A549 (cell line): ENCODE measurements around the gene TTC31. TPM values are rescaled to one million over a fixed set of nuclear protein-coding genes. Genes with fewer than 3 reads are reported as not detected.

Experiments
- ATAC-seq, 2 experiments: fragments of 200-7000 bp in 1 of 2; fragments of >200 bp in 1 of 2; cut with Nextera tagmentation in 1 of 2; cut with Tn5 transposase in 1 of 2; 3 replicates each; pipeline versions ENCODE4 v1.8.0 to v1.9.1; 2018 to 2020; ENCODE audit warnings: mild to moderate bottlenecking in 1 of 2, moderate library complexity in 1 of 2
- CTCF ChIA-PET: fragments of 300-600 bp; sonication (Branson Sonifier 250); formaldehyde crosslinking; extraction: SDS; loops from one replicate; lab custom pipeline; 2021; ENCODE audit warnings: antibody characterized with exemption, inconsistent platforms; lab: Yijun Ruan, JAX
- POLR2A ChIA-PET: fragments of 350-600 bp; formaldehyde crosslinking; extraction: SDS; loops from one replicate; lab custom pipeline; 2021; ENCODE audit warnings: antibody characterized with exemption, inconsistent platforms; lab: Yijun Ruan, JAX
- DNase-seq, 2 experiments: peaks; one replicate each; pipeline versions ENCODE4 v3.0.0 to v3.0.0-alpha.2; 2011 to 2016; ENCODE audit warnings: low read depth in 1 of 2, low spot score in 1 of 2
- FAIRE-seq: peaks from 2 replicates; lab custom pipeline; 2011; peaks lifted over from hg19 to GRCh38; lab: Jason Lieb, UNC
- H3K27ac ChIP-seq, 2 experiments: fragments of >200 bp; sonication (Bioruptor Twin); formaldehyde crosslinking; 3 replicates each; pipeline ENCODE4 v1.5.1; 2016 to 2017
- H3K4me1 ChIP-seq: fragments of >200 bp; sonication (Bioruptor Twin); formaldehyde crosslinking; 3 replicates; pipeline ENCODE4 v1.6.1; 2016
- H3K4me2 ChIP-seq: fragments of >200 bp; sonication (Bioruptor Twin); formaldehyde crosslinking; 3 replicates; pipeline ENCODE4 v1.6.1; 2016
- H3K4me3 ChIP-seq: fragments of >200 bp; sonication (Bioruptor Twin); formaldehyde crosslinking; 3 replicates; pipeline ENCODE4 v1.5.1; 2016
- H3K9me3 ChIP-seq: fragments of >200 bp; sonication (Bioruptor Twin); formaldehyde crosslinking; 3 replicates; pipeline ENCODE4 v1.6.1; 2016
- ATOH8 ChIP-seq: fragments of 250-450 bp; sonication (Bioruptor Pico); IDR thresholded peaks from 2 replicates; pipeline ENCODE4 v1.5.0; 2020; ENCODE audit warnings: low read depth, mild to moderate bottlenecking, moderate library complexity
- BHLHE40 ChIP-seq: IDR thresholded peaks from 2 replicates; pipeline ENCODE4 v1.6.1; 2012; ENCODE audit warnings: low read depth, low read length, inconsistent platforms
- CEBPB ChIP-seq, 2 experiments: fragments of >200 bp in 1 of 2; sonication (Bioruptor Twin) in 1 of 2; formaldehyde crosslinking in 1 of 2; IDR thresholded peaks; 2 replicates each; pipeline ENCODE4 v1.6.1; 2012 to 2016
- ESRRA ChIP-seq: fragments of 150-350 bp; IDR thresholded peaks from 2 replicates; pipeline ENCODE4 v1.6.1; 2014; ENCODE audit warnings: mild to moderate bottlenecking, low read length, borderline replicate concordance
- HEYL ChIP-seq: fragments of 250-450 bp; sonication (Bioruptor Pico); IDR thresholded peaks from 2 replicates; pipeline ENCODE4 v1.8.0; 2021; ENCODE audit warnings: mild to moderate bottlenecking, moderate library complexity
- HOXB5 ChIP-seq: fragments of 250-450 bp; sonication (Bioruptor Pico); IDR thresholded peaks from 2 replicates; pipeline ENCODE4 v1.5.0; 2020; ENCODE audit warnings: mild to moderate bottlenecking, moderate library complexity
- JUN ChIP-seq, 2 experiments: fragments of >200 bp; sonication (Bioruptor Twin); formaldehyde crosslinking; IDR thresholded peaks; 2 replicates in 1 of 2; 3 replicates in 1 of 2; pipeline ENCODE4 v1.6.1; 2016 to 2017
- JUNB ChIP-seq: fragments of >200 bp; sonication (Bioruptor Twin); formaldehyde crosslinking; IDR thresholded peaks from 2 replicates; pipeline ENCODE4 v1.6.1; 2016
- KDM1A ChIP-seq: fragments of 200-600 bp; sonication (generic); IDR thresholded peaks from 2 replicates; pipeline ENCODE4 v1.6.1; 2016; ENCODE audit warnings: low read depth, mild to moderate bottlenecking
- MAFK ChIP-seq: fragments of 450-650 bp; IDR thresholded peaks from 2 replicates; pipeline ENCODE4 v1.6.1; 2014; ENCODE audit not compliant: partially characterized antibody
- MAZ ChIP-seq: fragments of 150-350 bp; IDR thresholded peaks from 2 replicates; pipeline ENCODE4 v1.6.1; 2014; ENCODE audit warnings: antibody characterized with exemption, low read depth, low read length, borderline replicate concordance
- NPAS2 ChIP-seq: fragments of 250-450 bp; sonication (Bioruptor Pico); IDR thresholded peaks from 2 replicates; pipeline ENCODE4 v1.8.0; 2022; ENCODE audit warnings: mild to moderate bottlenecking, moderate library complexity, borderline replicate concordance
- NR3C1 ChIP-seq: fragments of >200 bp; sonication (Bioruptor Twin); formaldehyde crosslinking; IDR thresholded peaks from 3 replicates; pipeline ENCODE4 v1.6.1; 2017
- RCOR1 ChIP-seq: fragments of 150-350 bp; IDR thresholded peaks from 2 replicates; pipeline ENCODE4 v1.6.1; 2014; ENCODE audit warnings: antibody characterized with exemption, low read length, low read depth
- RNF2 ChIP-seq: fragments of 200-600 bp; sonication (generic); IDR thresholded peaks from 2 replicates; pipeline ENCODE4 v1.6.1; 2016; ENCODE audit warnings: low read depth, mild to moderate bottlenecking, antibody characterized with exemption, moderate library complexity, borderline replicate concordance
- SMC3 ChIP-seq: fragments of >200 bp; sonication (Bioruptor Twin); formaldehyde crosslinking; IDR thresholded peaks from 3 replicates; pipeline ENCODE4 v1.6.1; 2018; ENCODE audit warnings: inconsistent platforms
- SREBF2 ChIP-seq: fragments of 450-650 bp; IDR thresholded peaks from 2 replicates; pipeline ENCODE4 v1.6.1; 2014; ENCODE audit warnings: mild to moderate bottlenecking, moderate library complexity
- TFCP2L1 ChIP-seq: fragments of 250-450 bp; sonication (Bioruptor Pico); IDR thresholded peaks from 2 replicates; pipeline ENCODE4 v1.5.0; 2021; ENCODE audit warnings: mild to moderate bottlenecking
- ZSCAN20 ChIP-seq: fragments of 250-450 bp; sonication (Bioruptor Pico); IDR thresholded peaks from 2 replicates; pipeline ENCODE4 v1.8.0; 2022; ENCODE audit warnings: mild to moderate bottlenecking, moderate library complexity
- WGBS: methylation state at CpG from one replicate; pipeline ENCODE4 v1.1.6; 2017; ENCODE audit errors: missing lambda C conversion rate; 5-methylcytosine and 5-hydroxymethylcytosine counted together
- polyA plus RNA-seq, 4 experiments: library from polyadenylated mRNA; depleted of rRNA in 3 of 4; stranded (reverse); fragments of >200 nt; fragmentation: RNase III in 1 of 4; extraction: RNeasy Plus Mini Kit Qiagen cat#74134 plus additional on column Dnase treatment in 1 of 4; gene quantifications; 2 replicates in 3 of 4; 3 replicates in 1 of 4; pipeline ENCODE4 v1.2.3, GENCODE V29; 2011 to 2017
- TF ChIP-seq, protein P1 (sequence below): IDR thresholded peaks from 2 replicates; pipeline ENCODE4 v1.6.1; 2012
- TF ChIP-seq, protein P2 (sequence below): fragments of 450-650 bp; IDR thresholded peaks from 2 replicates; pipeline ENCODE4 v1.6.1; 2014; ENCODE audit warnings: antibody characterized with exemption
- TF ChIP-seq, protein P3 (sequence below): fragments of >200 bp; sonication (Bioruptor Twin); formaldehyde crosslinking; IDR thresholded peaks from 2 replicates; pipeline ENCODE4 v1.6.1; 2016
- TF ChIP-seq, protein P4 (sequence below): IDR thresholded peaks from 2 replicates; pipeline ENCODE4 v1.6.1; 2012
- TF ChIP-seq, protein P5 (sequence below): fragments of 150-350 bp; IDR thresholded peaks from 2 replicates; pipeline ENCODE4 v1.6.1; 2014; ENCODE audit warnings: low read depth, mild to moderate bottlenecking, low read length

TTC31 gene
- polyA plus RNA-seq, 2 of the 4 experiments (the other 2 are of a cell fraction) = 26.2 to 29.6 TPM

DNA sequence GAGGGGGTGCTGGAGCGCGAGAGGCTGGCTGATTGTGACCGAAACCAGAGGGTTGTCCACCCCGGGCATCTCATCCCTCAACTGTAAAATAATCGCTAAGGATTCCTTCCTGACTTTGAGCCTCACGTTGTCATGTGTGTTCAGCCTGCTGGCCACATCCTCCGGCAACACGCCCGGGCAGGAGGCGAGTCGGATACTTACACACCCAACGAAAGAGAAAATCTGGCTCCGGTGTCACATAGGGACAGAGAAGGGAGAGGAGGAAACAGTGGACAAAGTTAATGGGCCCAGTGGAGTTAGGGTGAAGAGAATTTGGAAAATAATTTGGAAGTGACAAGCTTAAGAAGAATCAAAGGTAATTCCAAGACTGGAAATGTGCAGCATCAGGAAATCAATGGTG is 33.8 kb downstream of the TTC31 start:
- CTCF ChIA-PET = interaction anchor here (0.6 kb wide), 2 partner anchors 11 to 15 kb away, joined by 3 to 4 read pairs; no protein-coding TSS in a partner anchor

DNA sequence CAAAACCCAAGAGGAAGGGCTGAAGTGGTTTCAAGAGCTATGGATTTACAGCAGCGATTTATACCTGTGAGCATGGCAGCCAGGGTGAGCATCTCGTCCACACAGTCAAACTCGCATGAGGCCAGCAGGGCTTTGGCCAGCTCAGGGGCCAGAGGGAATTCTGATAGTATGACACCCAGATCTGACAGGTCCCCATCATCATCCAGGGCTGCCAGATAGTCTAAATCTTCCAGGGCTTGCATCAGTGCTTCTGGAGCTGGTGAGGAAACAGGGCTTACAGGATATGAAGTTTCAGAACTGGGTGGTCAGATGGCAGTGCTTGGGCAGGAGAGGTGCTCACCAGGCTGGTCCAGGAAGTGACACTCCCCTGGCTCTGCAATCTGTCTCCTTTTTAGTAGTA is 39.6 kb downstream of the TTC31 start:
- H3K4me1 ChIP-seq = no peaks in the 10 kb centered on the region; the same call in 2 of the 3 replicates
- TF ChIP-seq, protein P1, sequence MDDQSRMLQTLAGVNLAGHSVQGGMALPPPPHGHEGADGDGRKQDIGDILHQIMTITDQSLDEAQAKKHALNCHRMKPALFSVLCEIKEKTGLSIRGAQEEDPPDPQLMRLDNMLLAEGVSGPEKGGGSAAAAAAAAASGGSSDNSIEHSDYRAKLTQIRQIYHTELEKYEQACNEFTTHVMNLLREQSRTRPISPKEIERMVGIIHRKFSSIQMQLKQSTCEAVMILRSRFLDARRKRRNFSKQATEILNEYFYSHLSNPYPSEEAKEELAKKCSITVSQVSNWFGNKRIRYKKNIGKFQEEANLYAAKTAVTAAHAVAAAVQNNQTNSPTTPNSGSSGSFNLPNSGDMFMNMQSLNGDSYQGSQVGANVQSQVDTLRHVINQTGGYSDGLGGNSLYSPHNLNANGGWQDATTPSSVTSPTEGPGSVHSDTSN = no peak
- no peak for TF ChIP-seq JUNB
- TF ChIP-seq, all 56 proteins: peak for 0
- ChIA-PET CTCF (interaction anchor here (1.0 to 2.4 kb wide), 6 partner anchors 9 to 65 kb away, joined by 3 to 8 read pairs (median 6); partner anchors contain the start of genes CCDC142 and TTC31), POLR2A (no interaction called here)
- H3K9me3 ChIP-seq = no peaks in the 10 kb centered on the region
- no peak overlapping the region for H3K27ac ChIP-seq
- ATAC-seq (peak in 1 of 2 experiments; percentile 12; a peak in 1 of 6 replicates), FAIRE-seq (no peak), DNase-seq (no peak)
- H3K4me3 ChIP-seq = no peak overlapping the region
- no peak overlapping the region for H3K4me2 ChIP-seq
- WGBS = 49% methylated on average over 3 of the region's 3 CpGs

More for the DNA sequence above, 33.8 kb downstream of the TTC31 start:
- no peaks in the 10 kb centered on the region for H3K9me3 ChIP-seq
- ATAC-seq = no peak
- 87% methylated on average over 13 of the region's 13 CpGs for WGBS
- no peak for DNase-seq
- TF ChIP-seq BHLHE40 = no peak
- TF ChIP-seq, protein P2, sequence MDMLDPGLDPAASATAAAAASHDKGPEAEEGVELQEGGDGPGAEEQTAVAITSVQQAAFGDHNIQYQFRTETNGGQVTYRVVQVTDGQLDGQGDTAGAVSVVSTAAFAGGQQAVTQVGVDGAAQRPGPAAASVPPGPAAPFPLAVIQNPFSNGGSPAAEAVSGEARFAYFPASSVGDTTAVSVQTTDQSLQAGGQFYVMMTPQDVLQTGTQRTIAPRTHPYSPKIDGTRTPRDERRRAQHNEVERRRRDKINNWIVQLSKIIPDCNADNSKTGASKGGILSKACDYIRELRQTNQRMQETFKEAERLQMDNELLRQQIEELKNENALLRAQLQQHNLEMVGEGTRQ = no peak
- no peak for TF ChIP-seq RNF2
- FAIRE-seq = no peak
- peaks cover 6% of the 10 kb centered on the region; the same call in 1 of the 3 replicates for H3K4me1 ChIP-seq
- POLR2A ChIA-PET = no interaction called here
- no peak overlapping the region for H3K27ac ChIP-seq
- no peak overlapping the region for H3K4me3 ChIP-seq
- no peak overlapping the region for H3K4me2 ChIP-seq

- Histone ChIP-seq H3K4me1 (peaks cover 10% of the 10 kb centered on the region), H3K27ac (no peak overlapping the region), H3K9me3 (no peaks in the 10 kb centered on the region), H3K4me2 (no peak overlapping the region), H3K4me3 (no peak overlapping the region)
- TF ChIP-seq NR3C1 (no peak), JUNB (no peak), ZSCAN20 (no peak), JUN (IDR thresholded peaks at IDR 0.05) (no peak), KDM1A (no peak), HOXB5 (no peak), NPAS2 (no peak), MAZ (no peak), ESRRA (no peak), MAFK (no peak), SREBF2 (no peak), SMC3 (no peak), CEBPB (IDR thresholded peaks at IDR 0.05) (no peak), TFCP2L1 (CRISPR knock-in tag) (no peak), HEYL (CRISPR knock-in tag) (no peak), RCOR1 (no peak), ATOH8 (CRISPR knock-in tag) (no peak)
- TF ChIP-seq, protein P3, sequence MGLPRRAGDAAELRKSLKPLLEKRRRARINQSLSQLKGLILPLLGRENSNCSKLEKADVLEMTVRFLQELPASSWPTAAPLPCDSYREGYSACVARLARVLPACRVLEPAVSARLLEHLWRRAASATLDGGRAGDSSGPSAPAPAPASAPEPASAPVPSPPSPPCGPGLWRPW = no peak
- TF ChIP-seq, protein P4, sequence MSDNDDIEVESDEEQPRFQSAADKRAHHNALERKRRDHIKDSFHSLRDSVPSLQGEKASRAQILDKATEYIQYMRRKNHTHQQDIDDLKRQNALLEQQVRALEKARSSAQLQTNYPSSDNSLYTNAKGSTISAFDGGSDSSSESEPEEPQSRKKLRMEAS = no peak
- TF ChIP-seq, protein P5, sequence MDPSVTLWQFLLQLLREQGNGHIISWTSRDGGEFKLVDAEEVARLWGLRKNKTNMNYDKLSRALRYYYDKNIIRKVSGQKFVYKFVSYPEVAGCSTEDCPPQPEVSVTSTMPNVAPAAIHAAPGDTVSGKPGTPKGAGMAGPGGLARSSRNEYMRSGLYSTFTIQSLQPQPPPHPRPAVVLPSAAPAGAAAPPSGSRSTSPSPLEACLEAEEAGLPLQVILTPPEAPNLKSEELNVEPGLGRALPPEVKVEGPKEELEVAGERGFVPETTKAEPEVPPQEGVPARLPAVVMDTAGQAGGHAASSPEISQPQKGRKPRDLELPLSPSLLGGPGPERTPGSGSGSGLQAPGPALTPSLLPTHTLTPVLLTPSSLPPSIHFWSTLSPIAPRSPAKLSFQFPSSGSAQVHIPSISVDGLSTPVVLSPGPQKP = no peak
- CTCF ChIA-PET = interaction anchor here (1.3 to 1.6 kb wide), 4 partner anchors 12 to 64 kb away, joined by 3 to 4 read pairs (median 3); partner anchors contain the start of genes CCDC142 and TTC31
- no peak for DNase-seq
- no peak for FAIRE-seq
- POLR2A ChIA-PET = no interaction called here
- WGBS = 69% methylated on average over 9 of the region's 9 CpGs
- no peak for ATAC-seq
These were observed 41.1 kb downstream of the TTC31 start for GRCh38 chr2:74524005-74524404.
